GM12878 (cell line): ENCODE results near the gene ALAD. TPM values are rescaled to one million over a fixed set of nuclear protein-coding genes. Genes with fewer than 3 reads are reported as not detected.

Experiments used
- ATAC-seq: fragments of 200-7000 bp; cut with Tn5 transposase; 3 replicates; pipeline ENCODE4 v1.9.1; 2020; ENCODE audit warnings: mild to moderate bottlenecking, moderate library complexity
- BruUV-seq: library from RNA; stranded (reverse); fragments of 400-500 nt; replicated peaks from 2 replicates; lab custom pipeline; 2021; lab: Mats Ljungman, UMichigan
- CTCF ChIA-PET: fragments of 300-600 bp; sonication (Branson Sonifier 250); formaldehyde crosslinking; extraction: SDS; loops from one replicate; lab custom pipeline; 2021; ENCODE audit warnings: inconsistent platforms; lab: Yijun Ruan, JAX
- POLR2A ChIA-PET: fragments of 350-600 bp; formaldehyde crosslinking; extraction: SDS; loops from one replicate; lab custom pipeline; 2021; ENCODE audit warnings: inconsistent platforms; lab: Charles Lee
- RAD21 ChIA-PET: fragments of 300-600 bp; sonication (Branson Sonifier 250); formaldehyde crosslinking; loops from one replicate; lab custom pipeline; 2023; ENCODE audit warnings: antibody characterized with exemption; ENCODE audit not compliant: unreplicated experiment; lab: Charles Lee
- SMC1A ChIA-PET: fragments of 300-600 bp; sonication (Branson Sonifier 250); formaldehyde crosslinking; loops from one replicate; lab custom pipeline; 2023; ENCODE audit not compliant: unreplicated experiment, uncharacterized antibody; lab: Charles Lee
- DNase-seq: peaks from one replicate; pipeline ENCODE4 v3.0.0-alpha.2; 2011; ENCODE audit warnings: low read depth, low spot score
- FAIRE-seq: peaks from 3 replicates; lab custom pipeline; 2011; peaks lifted over from hg19 to GRCh38; lab: Jason Lieb, UNC
- H2AFZ ChIP-seq: 2 replicates; pipeline ENCODE4 v1.6.0; 2011; ENCODE audit warnings: low read depth, low read length, control low read depth; ENCODE audit not compliant: control insufficient read depth
- H3K27ac ChIP-seq: 2 replicates; pipeline ENCODE4 v1.5.1; 2011; ENCODE audit warnings: control low read depth; ENCODE audit not compliant: control insufficient read depth, insufficient read depth
- H3K27me3 ChIP-seq, 2 experiments: replicated peaks in 1 of 2; 2 replicates each; pipeline versions ENCODE4 v1.6.0 to v1.6.1; 2011; ENCODE audit warnings: low read length in 1 of 2; ENCODE audit not compliant: control insufficient read depth in 2 of 2, insufficient read depth in 2 of 2
- H3K36me3 ChIP-seq, 2 experiments: 2 replicates each; pipeline ENCODE4 v1.5.1; 2011; ENCODE audit warnings: low read length in 1 of 2; ENCODE audit not compliant: control insufficient read depth in 2 of 2, insufficient read depth in 2 of 2
- H3K4me1 ChIP-seq: 2 replicates; pipeline ENCODE4 v1.6.1; 2011; ENCODE audit warnings: mild to moderate bottlenecking, low read length, moderate library complexity, mixed read lengths; ENCODE audit not compliant: control insufficient read depth, insufficient read depth
- H3K4me2 ChIP-seq: 2 replicates; pipeline ENCODE4 v1.6.0; 2011; ENCODE audit warnings: control low read depth; ENCODE audit not compliant: control insufficient read depth, insufficient read depth
- H3K4me3 ChIP-seq: fragments of 200-600 bp; sonication (generic); 2 replicates; pipeline ENCODE4 v1.5.1; 2016
- H3K79me2 ChIP-seq: 2 replicates; pipeline ENCODE4 v1.6.0; 2011; ENCODE audit warnings: low read length; ENCODE audit not compliant: control insufficient read depth, insufficient read depth
- H3K9ac ChIP-seq: 2 replicates; pipeline ENCODE4 v1.8.0; 2011; ENCODE audit warnings: low read length, control low read depth, mixed read lengths; ENCODE audit not compliant: control insufficient read depth, insufficient read depth
- H3K9me3 ChIP-seq: replicated peaks from 3 replicates; pipeline ENCODE4 v1.5.1; 2011; ENCODE audit warnings: mild to moderate bottlenecking, low read length; ENCODE audit not compliant: control insufficient read depth, insufficient read depth
- H4K20me1 ChIP-seq: 2 replicates; pipeline ENCODE4 v1.6.0; 2011; ENCODE audit not compliant: control insufficient read depth, insufficient read depth
- ASH2L ChIP-seq: fragments of 300-600, 200-600 bp; sonication (generic); IDR thresholded peaks from 2 replicates; pipeline ENCODE4 v1.6.1; 2017; ENCODE audit warnings: low read depth, mild to moderate bottlenecking, borderline replicate concordance
- BCL11A ChIP-seq: IDR thresholded peaks from 2 replicates; pipeline ENCODE4 v1.6.1; 2011; ENCODE audit warnings: low read depth, low read length
- BHLHE40 ChIP-seq, 2 experiments: fragments of 450-650 bp in 1 of 2; IDR thresholded peaks; 2 replicates each; pipeline ENCODE4 v1.6.1; 2011 to 2017; ENCODE audit warnings: low read depth in 2 of 2, borderline replicate concordance in 1 of 2, improper control_type of control experiment in 1 of 2, low read length in 1 of 2, mild to moderate bottlenecking in 1 of 2
- BMI1 ChIP-seq: fragments of 450-650 bp; IDR thresholded peaks from 2 replicates; pipeline ENCODE4 v1.6.1; 2016; ENCODE audit warnings: mild to moderate bottlenecking, moderate library complexity, borderline replicate concordance
- CBX3 ChIP-seq: fragments of 200-600 bp; sonication (generic); IDR thresholded peaks from 2 replicates; pipeline ENCODE4 v1.6.1; 2016; ENCODE audit warnings: low read depth, borderline replicate concordance
- CTCF ChIP-seq, 3 experiments: IDR thresholded peaks in 2 of 3; conservative IDR thresholded peaks in 1 of 3; 2 replicates each; pipeline ENCODE4 v1.5.1; 2011; ENCODE audit warnings: low read depth in 3 of 3, low read length in 3 of 3, mild to moderate bottlenecking in 3 of 3, control low read depth in 2 of 3, moderate library complexity in 2 of 3, inconsistent platforms in 1 of 3, mixed read lengths in 1 of 3; ENCODE audit not compliant: control insufficient read depth in 2 of 3, insufficient read depth in 1 of 3; ENCODE audit errors: extremely low read depth in 1 of 3
- HDAC6 ChIP-seq: fragments of 200-600 bp; sonication (generic); IDR thresholded peaks from one replicate; pipeline ENCODE4 v1.8.0; 2017; ENCODE audit warnings: antibody characterized with exemption; ENCODE audit not compliant: unreplicated experiment
- KLF5 ChIP-seq: fragments of 450-650 bp; IDR thresholded peaks from 2 replicates; pipeline ENCODE4 v1.6.1; 2014; ENCODE audit warnings: mild to moderate bottlenecking; ENCODE audit not compliant: partially characterized antibody
- RAD21 ChIP-seq: IDR thresholded peaks from 2 replicates; pipeline ENCODE4 v1.6.1; 2011; ENCODE audit warnings: mild to moderate bottlenecking, low read depth, low read length, moderate library complexity; ENCODE audit not compliant: insufficient read depth
- RB1 ChIP-seq: fragments of 450-650 bp; formaldehyde crosslinking; IDR thresholded peaks from 2 replicates; pipeline ENCODE4 v1.6.1; 2017; ENCODE audit warnings: mild to moderate bottlenecking, borderline replicate concordance
- RBBP5 ChIP-seq: fragments of 200-600 bp; sonication (generic); conservative IDR thresholded peaks from 2 replicates; pipeline ENCODE4 v1.6.1; 2016
- RELB ChIP-seq: fragments of 450-650 bp; IDR thresholded peaks from 2 replicates; pipeline ENCODE4 v1.6.1; 2017; ENCODE audit warnings: low read depth, mild to moderate bottlenecking, moderate library complexity
- RUNX3 ChIP-seq: IDR thresholded peaks from 2 replicates; pipeline ENCODE4 v1.6.1; 2012; ENCODE audit warnings: low read length, inconsistent platforms
- SIN3A ChIP-seq: IDR thresholded peaks from 2 replicates; pipeline ENCODE4 v1.6.1; 2012; ENCODE audit warnings: low read depth, low read length, improper control_type of control experiment
- SKIL ChIP-seq: fragments of 450-650 bp; IDR thresholded peaks from 2 replicates; pipeline ENCODE4 v1.6.1; 2017; ENCODE audit warnings: mild to moderate bottlenecking, low read depth, inconsistent platforms; ENCODE audit not compliant: poor library complexity, severe bottlenecking
- TCF7 ChIP-seq: IDR thresholded peaks from 2 replicates; pipeline ENCODE4 v1.6.1; 2014; ENCODE audit warnings: antibody characterized with exemption, borderline replicate concordance
- ZNF274 ChIP-seq: IDR thresholded peaks from one replicate; pipeline ENCODE4 v1.8.0; 2011; ENCODE audit not compliant: insufficient read length, insufficient read depth
- WGBS: methylation state at CpG from one replicate; pipeline ENCODE4 v1.1.6; 2016; ENCODE audit warnings: low lambda C conversion rate; ENCODE audit not compliant: insufficient replicate concordance, insufficient coverage; ENCODE audit errors: missing lambda C conversion rate; 5-methylcytosine and 5-hydroxymethylcytosine counted together
- in situ Hi-C: fragments of 300-500 bp; cut with MboI; formaldehyde crosslinking; loops from 9 replicates; pipeline ENCODE4 v1.14.3; 2018; ENCODE audit warnings: mixed read lengths
- intact Hi-C: fragments of 100-400 bp; cut with micrococcal nuclease; formaldehyde crosslinking; loops from one replicate; pipeline ENCODE4 v1.14.2; 2022; ENCODE audit not compliant: unreplicated experiment
- polyA plus RNA-seq, 11 experiments: library from polyadenylated mRNA; depleted of rRNA in 4 of 11; unstranded in 6 of 11; stranded (reverse) in 5 of 11; fragments of >200 nt; fragmentation: Nextera tagmentation in 4 of 11; fragmentation: Illumina TruSeq in 1 of 11; extraction: Ambion mirVana in 4 of 11; extraction: Trizol in 1 of 11; gene quantifications; 1 replicate in 1 of 11; 2 replicates in 10 of 11; pipeline versions ENCODE4 v1.2.1 to v1.2.3, GENCODE V29; 2011 to 2016; ENCODE audit warnings: inconsistent platforms in 2 of 11, missing spikeins in 2 of 11, low read depth in 1 of 11
- total RNA-seq, 4 experiments: library from RNA; depleted of rRNA in 3 of 4; stranded (reverse); fragments of >200 nt in 3 of 4; fragmentation: Illumina TruSeq in 1 of 4; extraction: Trizol in 1 of 4; gene quantifications; 2 replicates each; pipeline versions ENCODE4 v1.2.1 to v1.2.3, GENCODE V29; 2013 to 2021

Gene ALAD
- total and polyA plus RNA-seq, 10 of the 15 experiments (the other 5 are each of a cell fraction or from before 2014, with no cell fraction given): 2.4 to 21.6 (median 12.9) TPM

- TF ChIP-seq BHLHE40 (IDR thresholded peaks at IDR 0.05; ENCODE audit: borderline replicate concordance in 1 of 2, low read depth in 2 of 2, low read length in 1 of 2) (no peak), RELB (no peak)
These were observed 50.1 kb downstream of the ALAD start (continued) for GRCh38 chr9:113350937-113351336.

GRCh38 chr9:113350107-113350661, 50.9 kb downstream of the ALAD start:
- intact Hi-C loops: no loop called here
- no peaks in the 10 kb centered on the region for H3K36me3 ChIP-seq
- no peaks in the 10 kb centered on the region for H4K20me1 ChIP-seq
- H3K4me1 ChIP-seq: peaks cover 19% of the 10 kb centered on the region
- FAIRE-seq (no peak), ATAC-seq (peak; percentile 22), DNase-seq (no peak)
- ChIA-PET CTCF (interaction anchor here (1.1 to 2.6 kb wide), 10 partner anchors 8 to 232 kb away, joined by 3 to 12 read pairs (median 4); partner anchors contain the start of genes ALAD, CDC26, PRPF4 and WDR31), POLR2A (interaction anchor here (1.1 to 1.7 kb wide), 4 partner anchors 9 to 60 kb away, joined by 3 to 5 read pairs (median 4); partner anchors contain the start of genes HDHD3 and POLE3), SMC1A (interaction anchor here (0.9 to 1.6 kb wide), 4 partner anchors 8 to 162 kb away, joined by 3 to 7 read pairs (median 5); partner anchors contain the start of genes ALAD and WDR31), RAD21 (interaction anchor here (0.9 to 1.5 kb wide), 2 partner anchors 10 to 51 kb away, joined by 3 read pairs; partner anchors contain the start of genes ALAD and WDR31)
- WGBS: 18% methylated on average over 14 of the region's 14 CpGs
- H3K4me2 ChIP-seq: peak overlapping the region; percentile 97
- peak overlapping the region; percentile 33; the same call in 1 of the 2 replicates for H3K27ac ChIP-seq
- H2AFZ ChIP-seq: peak overlapping the region; percentile 66
- H3K9me3 ChIP-seq: no peaks in the 10 kb centered on the region
- no peaks in the 10 kb centered on the region for H3K79me2 ChIP-seq
- peak overlapping the region; percentile 66; the same call in 1 of the 2 replicates for H3K4me3 ChIP-seq
- H3K9ac ChIP-seq: peak overlapping the region; percentile 60
- H3K27me3 ChIP-seq: no peaks in the 10 kb centered on the region; a peak in 2 of 4 replicates
- in situ Hi-C loops: no loop called here
- BruUV-seq: no TSS peak
- TF ChIP-seq HDAC6 (no peak), SIN3A (no peak), RBBP5 (no peak), SKIL (no peak), BMI1 (no peak), ASH2L (no peak), TCF7 (no peak), BCL11A (no peak), RUNX3 (no peak), ZNF274 (no peak), CBX3 (no peak), KLF5 (no peak), CTCF (IDR thresholded peaks at IDR 0.05 in 2 of 3, conservative IDR thresholded peaks at IDR 0.05 in 1 of 3; ENCODE audit: control insufficient read depth in 2 of 3, extremely low read depth in 1 of 3, insufficient read depth in 1 of 3, low read depth in 3 of 3, low read length in 3 of 3) (no peak), RB1 (no peak), RAD21 (no peak)
